WTC11 (cell line): ENCODE results near the gene CIB1. TPM values are rescaled to one million over a fixed set of nuclear protein-coding genes. Genes with fewer than 3 reads are reported as not detected.

Experiments
- ATAC-seq: fragments of 200-7000 bp; cut with Tn5 transposase; 2 replicates; pipeline ENCODE4 v1.10.0; 2021; ENCODE audit warnings: mild to moderate bottlenecking, moderate library complexity
- CTCF ChIA-PET: fragments of 300-600 bp; sonication (Branson Sonifier 250); formaldehyde crosslinking; loops from one replicate; lab custom pipeline; 2021; ENCODE audit warnings: antibody characterized with exemption; lab: Charles Lee
- POLR2A ChIA-PET: fragments of 350-600 bp; sonication (Branson Sonifier 250); formaldehyde crosslinking; loops from one replicate; lab custom pipeline; 2021; ENCODE audit warnings: antibody characterized with exemption; lab: Charles Lee
- DNase-seq: peaks from one replicate; pipeline ENCODE4 v3.0.0; 2021; ENCODE audit warnings: low spot score
- H3K27ac Mint-ChIP-seq: 2 replicates; pipeline ENCODE4 v1.8.0; 2021; ENCODE audit warnings: mixed read lengths
- H3K27me3 Mint-ChIP-seq: 2 replicates; pipeline ENCODE4 v1.8.0; 2021; ENCODE audit warnings: low read depth, mild to moderate bottlenecking, moderate library complexity, mixed read lengths
- H3K36me3 Mint-ChIP-seq: 2 replicates; pipeline ENCODE4 v1.8.0; 2021; ENCODE audit warnings: mixed read lengths
- H3K4me1 Mint-ChIP-seq: 2 replicates; pipeline ENCODE4 v1.8.0; 2022; ENCODE audit warnings: mixed read lengths
- H3K4me3 Mint-ChIP-seq: 2 replicates; pipeline ENCODE4 v1.8.0; 2021; ENCODE audit warnings: mild to moderate bottlenecking, moderate library complexity, mixed read lengths
- H3K9me3 Mint-ChIP-seq: 2 replicates; pipeline ENCODE4 v1.8.0; 2021; ENCODE audit warnings: mixed read lengths
- ELF4 ChIP-seq: sonication (generic); formaldehyde crosslinking; IDR thresholded peaks from 2 replicates; pipeline ENCODE4 v1.8.1; 2022; ENCODE audit warnings: low read depth, mild to moderate bottlenecking, moderate library complexity, missing genetic modification reagents
- GABPB1 ChIP-seq: sonication (generic); formaldehyde crosslinking; IDR thresholded peaks from 2 replicates; pipeline ENCODE4 v1.8.1; 2023; ENCODE audit warnings: mild to moderate bottlenecking, missing genetic modification reagents
- GRHL2 ChIP-seq: fragments of 250-450 bp; sonication (Bioruptor Pico); IDR thresholded peaks from 2 replicates; pipeline ENCODE4 v1.8.0; 2022; ENCODE audit warnings: mild to moderate bottlenecking, moderate library complexity; ENCODE audit not compliant: insufficient replicate concordance, severe bottlenecking
- MYBL2 ChIP-seq: sonication (generic); formaldehyde crosslinking; IDR thresholded peaks from 2 replicates; pipeline ENCODE4 v1.8.1; 2023; ENCODE audit warnings: mild to moderate bottlenecking, moderate library complexity, missing genetic modification reagents
- NFE2L1 ChIP-seq: sonication (generic); formaldehyde crosslinking; IDR thresholded peaks from 2 replicates; pipeline ENCODE4 v1.8.1; 2023; ENCODE audit warnings: missing genetic modification reagents
- NR1H2 ChIP-seq: sonication (generic); formaldehyde crosslinking; IDR thresholded peaks from 2 replicates; pipeline ENCODE4 v1.9.0; 2021; ENCODE audit warnings: mild to moderate bottlenecking, moderate library complexity, missing genetic modification reagents
- NR2C2 ChIP-seq: sonication (generic); formaldehyde crosslinking; IDR thresholded peaks from 2 replicates; pipeline ENCODE4 v1.8.0; 2022; ENCODE audit warnings: mild to moderate bottlenecking, missing genetic modification reagents
- NR3C1 ChIP-seq: sonication (generic); formaldehyde crosslinking; conservative IDR thresholded peaks from 2 replicates; pipeline ENCODE4 v1.8.1; 2023; ENCODE audit warnings: low read depth, mild to moderate bottlenecking, missing genetic modification reagents
- OVOL2 ChIP-seq: fragments of 250-450 bp; sonication (Bioruptor Pico); IDR thresholded peaks from 2 replicates; pipeline ENCODE4 v1.9.0; 2021; ENCODE audit warnings: mild to moderate bottlenecking, borderline replicate concordance
- RELA ChIP-seq: sonication (generic); formaldehyde crosslinking; IDR thresholded peaks from 2 replicates; pipeline ENCODE4 v1.8.1; 2022; ENCODE audit warnings: missing genetic modification reagents, mild to moderate bottlenecking, borderline replicate concordance
- RORB ChIP-seq: fragments of 250-450 bp; sonication (Bioruptor Pico); IDR thresholded peaks from 2 replicates; pipeline ENCODE4 v1.9.0; 2021; ENCODE audit warnings: mild to moderate bottlenecking
- SP1 ChIP-seq: sonication (generic); formaldehyde crosslinking; conservative IDR thresholded peaks from 2 replicates; pipeline ENCODE4 v1.8.1; 2022; ENCODE audit warnings: missing genetic modification reagents
- TEAD1 ChIP-seq: sonication (generic); formaldehyde crosslinking; IDR thresholded peaks from 2 replicates; pipeline ENCODE4 v1.8.0; 2022; ENCODE audit warnings: mild to moderate bottlenecking, missing genetic modification reagents
- TEAD4 ChIP-seq: sonication (generic); formaldehyde crosslinking; IDR thresholded peaks from 2 replicates; pipeline ENCODE4 v1.8.0; 2022; ENCODE audit warnings: mild to moderate bottlenecking, missing genetic modification reagents
- ZNF263 ChIP-seq: sonication (generic); formaldehyde crosslinking; IDR thresholded peaks from 2 replicates; pipeline ENCODE4 v1.8.1; 2022; ENCODE audit warnings: low read depth, mild to moderate bottlenecking, moderate library complexity, missing genetic modification reagents
- ZNF317 ChIP-seq: sonication (generic); formaldehyde crosslinking; IDR thresholded peaks from 2 replicates; pipeline ENCODE4 v1.8.1; 2023; ENCODE audit warnings: low read depth, mild to moderate bottlenecking, moderate library complexity, missing genetic modification reagents, borderline replicate concordance
- ZNF416 ChIP-seq: fragments of 250-450 bp; sonication (Bioruptor Pico); IDR thresholded peaks from 2 replicates; pipeline ENCODE4 v1.9.0; 2021; ENCODE audit warnings: mild to moderate bottlenecking, inconsistent platforms
- ZNF423 ChIP-seq: fragments of 250-450 bp; sonication (Bioruptor Pico); IDR thresholded peaks from 2 replicates; pipeline ENCODE4 v2.1.2; 2022; ENCODE audit warnings: mild to moderate bottlenecking, moderate library complexity
- total RNA-seq: library from RNA; stranded (reverse); gene quantifications from 3 replicates; pipeline ENCODE4 v1.2.3, GENCODE V29; 2021
- TF ChIP-seq, protein P1 (sequence below): sonication (generic); formaldehyde crosslinking; IDR thresholded peaks from 2 replicates; pipeline ENCODE4 v1.8.1; 2023; ENCODE audit warnings: mild to moderate bottlenecking, missing genetic modification reagents, moderate library complexity
- TF ChIP-seq, protein P2 (sequence below): sonication (generic); formaldehyde crosslinking; IDR thresholded peaks from 2 replicates; pipeline ENCODE4 v1.8.1; 2023; ENCODE audit warnings: mild to moderate bottlenecking, moderate library complexity, missing genetic modification reagents
- TF ChIP-seq, protein P3 (sequence below): sonication (generic); formaldehyde crosslinking; IDR thresholded peaks from 2 replicates; pipeline ENCODE4 v1.8.0; 2022; ENCODE audit warnings: missing genetic modification reagents
- TF ChIP-seq, protein P4 (sequence below): sonication (generic); formaldehyde crosslinking; IDR thresholded peaks from 2 replicates; pipeline ENCODE4 v1.8.1; 2023; ENCODE audit warnings: mild to moderate bottlenecking, missing genetic modification reagents
- TF ChIP-seq, protein P5 (sequence below): sonication (generic); formaldehyde crosslinking; IDR thresholded peaks from 2 replicates; pipeline ENCODE4 v1.8.0; 2022; ENCODE audit warnings: mild to moderate bottlenecking, missing genetic modification reagents
- TF ChIP-seq, protein P6 (sequence below): sonication (generic); formaldehyde crosslinking; IDR thresholded peaks from 2 replicates; pipeline ENCODE4 v1.8.1; 2023; ENCODE audit warnings: mild to moderate bottlenecking, missing genetic modification reagents, borderline replicate concordance

The CIB1 gene
- total RNA-seq, 1 experiment from 2014 or later: 29.6 TPM

DNA sequence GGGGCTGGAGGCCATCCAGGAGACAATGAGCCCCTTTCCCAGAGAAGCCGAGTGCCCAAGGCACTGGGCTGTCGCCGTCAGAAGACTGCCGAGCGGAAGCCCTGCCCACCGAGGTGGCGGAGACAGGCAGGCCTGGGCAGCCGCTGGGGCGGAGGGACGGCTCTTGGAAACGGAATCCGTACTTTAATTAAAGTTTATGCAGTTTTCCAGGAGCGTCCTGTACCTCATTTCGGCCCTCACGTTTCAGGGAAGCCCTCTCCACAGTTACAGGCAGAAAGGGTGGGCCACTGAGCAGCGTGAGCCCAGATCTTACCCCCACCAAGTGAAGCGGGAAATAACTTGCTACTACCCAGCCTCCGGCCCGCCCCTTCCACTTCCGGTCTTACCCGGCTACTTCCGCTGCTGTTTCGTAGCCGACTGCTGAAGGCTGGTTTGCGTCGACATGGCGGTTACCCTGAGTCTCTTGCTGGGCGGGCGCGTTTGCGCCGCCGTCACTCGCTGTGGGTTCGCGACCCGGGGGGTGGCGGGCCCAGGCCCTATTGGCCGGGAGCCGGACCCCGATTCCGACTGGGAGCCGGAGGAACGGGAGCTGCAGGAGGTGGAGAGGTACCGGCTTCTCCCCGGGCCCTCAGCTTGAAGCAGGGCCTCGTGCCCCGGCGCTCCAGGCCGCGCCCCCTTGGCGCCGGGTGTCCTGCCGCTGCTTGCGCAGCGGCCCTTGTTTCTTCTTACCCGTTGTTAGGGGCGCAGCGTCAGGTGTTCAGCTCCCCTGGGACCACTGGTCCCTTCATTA lies 31.7 kb upstream of the CIB1 start, which contains the start of gene NGRN:
TSS of gene NGRN (plus strand) at position 402 of the 790 bp plus-strand sequence. CDS start at position 443, 41 bp downstream.
- ATAC-seq (peak; percentile 85), DNase-seq (peak; percentile 87)
- H3K36me3 Mint-ChIP-seq: peaks cover 23% of the 10 kb centered on the region
- H3K27me3 Mint-ChIP-seq: no peaks in the 10 kb centered on the region
- peak within 1 kb of the TSS; percentile 97 for H3K27ac Mint-ChIP-seq
- H3K4me3 Mint-ChIP-seq: peak within 1 kb of the TSS; percentile 95
- ChIA-PET POLR2A (interaction anchor here (0.6 to 1.3 kb wide), 5 partner anchors 16 to 47 kb away, joined by 3 to 9 read pairs (median 3); partner anchors contain the start of genes CIB1, GDPGP1 and TTLL13), CTCF (interaction anchor here (0.6 to 1.0 kb wide), 4 partner anchors 32 to 122 kb away, joined by 3 to 10 read pairs (median 3); partner anchors contain the start of genes CIB1 and GDPGP1)
- H3K9me3 Mint-ChIP-seq: no peaks in the 10 kb centered on the region
- H3K4me1 Mint-ChIP-seq: peaks cover 40% of the 10 kb centered on the region
- TF ChIP-seq TEAD4 (CRISPR knock-in tag) (no peak), ZNF416 (CRISPR knock-in tag) (no peak), GABPB1 (CRISPR knock-in tag) (peak; percentile 84), TEAD1 (CRISPR knock-in tag) (peak; percentile 21; the same call in 1 of the 2 replicates), GRHL2 (CRISPR knock-in tag) (no peak), OVOL2 (CRISPR knock-in tag) (no peak), ELF4 (CRISPR knock-in tag) (no peak), MYBL2 (CRISPR knock-in tag) (peak; percentile 67), NR1H2 (CRISPR knock-in tag) (no peak), NR3C1 (CRISPR knock-in tag) (no peak), SP1 (CRISPR knock-in tag) (peak; percentile 76), NFE2L1 (CRISPR knock-in tag) (no peak), ZNF263 (no peak), NR2C2 (CRISPR knock-in tag) (no peak), ZNF423 (CRISPR knock-in tag) (0 out of 2 replicates have a peak, but pooled peaks have one; percentile 9), RORB (CRISPR knock-in tag) (no peak), ZNF317 (CRISPR knock-in tag) (no peak), RELA (CRISPR knock-in tag) (peak; percentile 26; the same call in 1 of the 2 replicates)
- TF ChIP-seq, protein P1, sequence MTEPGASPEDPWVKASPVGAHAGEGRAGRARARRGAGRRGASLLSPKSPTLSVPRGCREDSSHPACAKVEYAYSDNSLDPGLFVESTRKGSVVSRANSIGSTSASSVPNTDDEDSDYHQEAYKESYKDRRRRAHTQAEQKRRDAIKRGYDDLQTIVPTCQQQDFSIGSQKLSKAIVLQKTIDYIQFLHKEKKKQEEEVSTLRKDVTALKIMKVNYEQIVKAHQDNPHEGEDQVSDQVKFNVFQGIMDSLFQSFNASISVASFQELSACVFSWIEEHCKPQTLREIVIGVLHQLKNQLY (CRISPR knock-in tag): no peak
- TF ChIP-seq, protein P2, sequence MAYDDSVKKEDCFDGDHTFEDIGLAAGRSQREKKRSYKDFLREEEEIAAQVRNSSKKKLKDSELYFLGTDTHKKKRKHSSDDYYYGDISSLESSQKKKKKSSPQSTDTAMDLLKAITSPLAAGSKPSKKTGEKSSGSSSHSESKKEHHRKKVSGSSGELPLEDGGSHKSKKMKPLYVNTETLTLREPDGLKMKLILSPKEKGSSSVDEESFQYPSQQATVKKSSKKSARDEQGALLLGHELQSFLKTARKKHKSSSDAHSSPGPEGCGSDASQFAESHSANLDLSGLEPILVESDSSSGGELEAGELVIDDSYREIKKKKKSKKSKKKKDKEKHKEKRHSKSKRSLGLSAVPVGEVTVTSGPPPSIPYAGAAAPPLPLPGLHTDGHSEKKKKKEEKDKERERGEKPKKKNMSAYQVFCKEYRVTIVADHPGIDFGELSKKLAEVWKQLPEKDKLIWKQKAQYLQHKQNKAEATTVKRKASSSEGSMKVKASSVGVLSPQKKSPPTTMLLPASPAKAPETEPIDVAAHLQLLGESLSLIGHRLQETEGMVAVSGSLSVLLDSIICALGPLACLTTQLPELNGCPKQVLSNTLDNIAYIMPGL (CRISPR knock-in tag): peak; percentile 81; the same call in 1 of the 2 replicates
- TF ChIP-seq, protein P3, sequence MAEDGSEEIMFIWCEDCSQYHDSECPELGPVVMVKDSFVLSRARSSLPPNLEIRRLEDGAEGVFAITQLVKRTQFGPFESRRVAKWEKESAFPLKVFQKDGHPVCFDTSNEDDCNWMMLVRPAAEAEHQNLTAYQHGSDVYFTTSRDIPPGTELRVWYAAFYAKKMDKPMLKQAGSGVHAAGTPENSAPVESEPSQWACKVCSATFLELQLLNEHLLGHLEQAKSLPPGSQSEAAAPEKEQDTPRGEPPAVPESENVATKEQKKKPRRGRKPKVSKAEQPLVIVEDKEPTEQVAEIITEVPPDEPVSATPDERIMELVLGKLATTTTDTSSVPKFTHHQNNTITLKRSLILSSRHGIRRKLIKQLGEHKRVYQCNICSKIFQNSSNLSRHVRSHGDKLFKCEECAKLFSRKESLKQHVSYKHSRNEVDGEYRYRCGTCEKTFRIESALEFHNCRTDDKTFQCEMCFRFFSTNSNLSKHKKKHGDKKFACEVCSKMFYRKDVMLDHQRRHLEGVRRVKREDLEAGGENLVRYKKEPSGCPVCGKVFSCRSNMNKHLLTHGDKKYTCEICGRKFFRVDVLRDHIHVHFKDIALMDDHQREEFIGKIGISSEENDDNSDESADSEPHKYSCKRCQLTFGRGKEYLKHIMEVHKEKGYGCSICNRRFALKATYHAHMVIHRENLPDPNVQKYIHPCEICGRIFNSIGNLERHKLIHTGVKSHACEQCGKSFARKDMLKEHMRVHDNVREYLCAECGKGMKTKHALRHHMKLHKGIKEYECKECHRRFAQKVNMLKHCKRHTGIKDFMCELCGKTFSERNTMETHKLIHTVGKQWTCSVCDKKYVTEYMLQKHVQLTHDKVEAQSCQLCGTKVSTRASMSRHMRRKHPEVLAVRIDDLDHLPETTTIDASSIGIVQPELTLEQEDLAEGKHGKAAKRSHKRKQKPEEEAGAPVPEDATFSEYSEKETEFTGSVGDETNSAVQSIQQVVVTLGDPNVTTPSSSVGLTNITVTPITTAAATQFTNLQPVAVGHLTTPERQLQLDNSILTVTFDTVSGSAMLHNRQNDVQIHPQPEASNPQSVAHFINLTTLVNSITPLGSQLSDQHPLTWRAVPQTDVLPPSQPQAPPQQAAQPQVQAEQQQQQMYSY (CRISPR knock-in tag): no peak
- TF ChIP-seq, protein P4, sequence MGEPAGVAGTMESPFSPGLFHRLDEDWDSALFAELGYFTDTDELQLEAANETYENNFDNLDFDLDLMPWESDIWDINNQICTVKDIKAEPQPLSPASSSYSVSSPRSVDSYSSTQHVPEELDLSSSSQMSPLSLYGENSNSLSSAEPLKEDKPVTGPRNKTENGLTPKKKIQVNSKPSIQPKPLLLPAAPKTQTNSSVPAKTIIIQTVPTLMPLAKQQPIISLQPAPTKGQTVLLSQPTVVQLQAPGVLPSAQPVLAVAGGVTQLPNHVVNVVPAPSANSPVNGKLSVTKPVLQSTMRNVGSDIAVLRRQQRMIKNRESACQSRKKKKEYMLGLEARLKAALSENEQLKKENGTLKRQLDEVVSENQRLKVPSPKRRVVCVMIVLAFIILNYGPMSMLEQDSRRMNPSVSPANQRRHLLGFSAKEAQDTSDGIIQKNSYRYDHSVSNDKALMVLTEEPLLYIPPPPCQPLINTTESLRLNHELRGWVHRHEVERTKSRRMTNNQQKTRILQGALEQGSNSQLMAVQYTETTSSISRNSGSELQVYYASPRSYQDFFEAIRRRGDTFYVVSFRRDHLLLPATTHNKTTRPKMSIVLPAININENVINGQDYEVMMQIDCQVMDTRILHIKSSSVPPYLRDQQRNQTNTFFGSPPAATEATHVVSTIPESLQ: no peak
- TF ChIP-seq, protein P5, sequence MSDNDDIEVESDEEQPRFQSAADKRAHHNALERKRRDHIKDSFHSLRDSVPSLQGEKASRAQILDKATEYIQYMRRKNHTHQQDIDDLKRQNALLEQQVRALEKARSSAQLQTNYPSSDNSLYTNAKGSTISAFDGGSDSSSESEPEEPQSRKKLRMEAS: peak; percentile 92
- TF ChIP-seq, protein P6, sequence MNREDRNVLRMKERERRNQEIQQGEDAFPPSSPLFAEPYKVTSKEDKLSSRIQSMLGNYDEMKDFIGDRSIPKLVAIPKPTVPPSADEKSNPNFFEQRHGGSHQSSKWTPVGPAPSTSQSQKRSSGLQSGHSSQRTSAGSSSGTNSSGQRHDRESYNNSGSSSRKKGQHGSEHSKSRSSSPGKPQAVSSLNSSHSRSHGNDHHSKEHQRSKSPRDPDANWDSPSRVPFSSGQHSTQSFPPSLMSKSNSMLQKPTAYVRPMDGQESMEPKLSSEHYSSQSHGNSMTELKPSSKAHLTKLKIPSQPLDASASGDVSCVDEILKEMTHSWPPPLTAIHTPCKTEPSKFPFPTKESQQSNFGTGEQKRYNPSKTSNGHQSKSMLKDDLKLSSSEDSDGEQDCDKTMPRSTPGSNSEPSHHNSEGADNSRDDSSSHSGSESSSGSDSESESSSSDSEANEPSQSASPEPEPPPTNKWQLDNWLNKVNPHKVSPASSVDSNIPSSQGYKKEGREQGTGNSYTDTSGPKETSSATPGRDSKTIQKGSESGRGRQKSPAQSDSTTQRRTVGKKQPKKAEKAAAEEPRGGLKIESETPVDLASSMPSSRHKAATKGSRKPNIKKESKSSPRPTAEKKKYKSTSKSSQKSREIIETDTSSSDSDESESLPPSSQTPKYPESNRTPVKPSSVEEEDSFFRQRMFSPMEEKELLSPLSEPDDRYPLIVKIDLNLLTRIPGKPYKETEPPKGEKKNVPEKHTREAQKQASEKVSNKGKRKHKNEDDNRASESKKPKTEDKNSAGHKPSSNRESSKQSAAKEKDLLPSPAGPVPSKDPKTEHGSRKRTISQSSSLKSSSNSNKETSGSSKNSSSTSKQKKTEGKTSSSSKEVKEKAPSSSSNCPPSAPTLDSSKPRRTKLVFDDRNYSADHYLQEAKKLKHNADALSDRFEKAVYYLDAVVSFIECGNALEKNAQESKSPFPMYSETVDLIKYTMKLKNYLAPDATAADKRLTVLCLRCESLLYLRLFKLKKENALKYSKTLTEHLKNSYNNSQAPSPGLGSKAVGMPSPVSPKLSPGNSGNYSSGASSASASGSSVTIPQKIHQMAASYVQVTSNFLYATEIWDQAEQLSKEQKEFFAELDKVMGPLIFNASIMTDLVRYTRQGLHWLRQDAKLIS (CRISPR knock-in tag): 0 out of 2 replicates have a peak, but pooled peaks have one; percentile 51
